ENCODE measurements around the gene KLF3.

DNA sequence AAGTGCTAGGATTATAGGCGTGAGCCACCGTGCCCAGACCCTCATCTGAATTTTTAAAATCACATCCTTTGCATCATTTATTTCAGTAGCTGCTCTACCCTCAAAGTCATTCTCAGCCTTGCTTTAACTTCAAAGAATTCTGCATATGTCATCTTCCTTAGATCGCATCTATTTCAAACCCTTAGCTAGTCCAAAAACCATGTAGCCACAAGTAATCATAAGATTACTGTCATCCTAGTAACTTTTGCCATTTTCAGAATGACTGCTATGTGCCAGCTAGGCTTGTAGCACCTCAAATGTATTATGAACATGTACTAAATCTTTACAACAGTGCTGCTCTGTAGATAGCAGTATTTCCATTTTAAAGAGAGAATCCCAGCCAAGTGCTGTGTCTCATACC, 45.5 kb upstream of the KLF3 start:
- TF ChIP-seq, protein P1, sequence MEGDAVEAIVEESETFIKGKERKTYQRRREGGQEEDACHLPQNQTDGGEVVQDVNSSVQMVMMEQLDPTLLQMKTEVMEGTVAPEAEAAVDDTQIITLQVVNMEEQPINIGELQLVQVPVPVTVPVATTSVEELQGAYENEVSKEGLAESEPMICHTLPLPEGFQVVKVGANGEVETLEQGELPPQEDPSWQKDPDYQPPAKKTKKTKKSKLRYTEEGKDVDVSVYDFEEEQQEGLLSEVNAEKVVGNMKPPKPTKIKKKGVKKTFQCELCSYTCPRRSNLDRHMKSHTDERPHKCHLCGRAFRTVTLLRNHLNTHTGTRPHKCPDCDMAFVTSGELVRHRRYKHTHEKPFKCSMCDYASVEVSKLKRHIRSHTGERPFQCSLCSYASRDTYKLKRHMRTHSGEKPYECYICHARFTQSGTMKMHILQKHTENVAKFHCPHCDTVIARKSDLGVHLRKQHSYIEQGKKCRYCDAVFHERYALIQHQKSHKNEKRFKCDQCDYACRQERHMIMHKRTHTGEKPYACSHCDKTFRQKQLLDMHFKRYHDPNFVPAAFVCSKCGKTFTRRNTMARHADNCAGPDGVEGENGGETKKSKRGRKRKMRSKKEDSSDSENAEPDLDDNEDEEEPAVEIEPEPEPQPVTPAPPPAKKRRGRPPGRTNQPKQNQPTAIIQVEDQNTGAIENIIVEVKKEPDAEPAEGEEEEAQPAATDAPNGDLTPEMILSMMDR (conservative IDR thresholded peaks at IDR 0.05; ENCODE audit: low read depth in 2 of 2): no peak
- TF ChIP-seq EZH2 (IDR thresholded peaks at IDR 0.05; ENCODE audit: low read depth, unreplicated experiment): no peak
- TF ChIP-seq POLR2AphosphoS5 (IDR thresholded peaks at IDR 0.05; ENCODE audit: low read depth): no peak
- TF ChIP-seq, protein P2, sequence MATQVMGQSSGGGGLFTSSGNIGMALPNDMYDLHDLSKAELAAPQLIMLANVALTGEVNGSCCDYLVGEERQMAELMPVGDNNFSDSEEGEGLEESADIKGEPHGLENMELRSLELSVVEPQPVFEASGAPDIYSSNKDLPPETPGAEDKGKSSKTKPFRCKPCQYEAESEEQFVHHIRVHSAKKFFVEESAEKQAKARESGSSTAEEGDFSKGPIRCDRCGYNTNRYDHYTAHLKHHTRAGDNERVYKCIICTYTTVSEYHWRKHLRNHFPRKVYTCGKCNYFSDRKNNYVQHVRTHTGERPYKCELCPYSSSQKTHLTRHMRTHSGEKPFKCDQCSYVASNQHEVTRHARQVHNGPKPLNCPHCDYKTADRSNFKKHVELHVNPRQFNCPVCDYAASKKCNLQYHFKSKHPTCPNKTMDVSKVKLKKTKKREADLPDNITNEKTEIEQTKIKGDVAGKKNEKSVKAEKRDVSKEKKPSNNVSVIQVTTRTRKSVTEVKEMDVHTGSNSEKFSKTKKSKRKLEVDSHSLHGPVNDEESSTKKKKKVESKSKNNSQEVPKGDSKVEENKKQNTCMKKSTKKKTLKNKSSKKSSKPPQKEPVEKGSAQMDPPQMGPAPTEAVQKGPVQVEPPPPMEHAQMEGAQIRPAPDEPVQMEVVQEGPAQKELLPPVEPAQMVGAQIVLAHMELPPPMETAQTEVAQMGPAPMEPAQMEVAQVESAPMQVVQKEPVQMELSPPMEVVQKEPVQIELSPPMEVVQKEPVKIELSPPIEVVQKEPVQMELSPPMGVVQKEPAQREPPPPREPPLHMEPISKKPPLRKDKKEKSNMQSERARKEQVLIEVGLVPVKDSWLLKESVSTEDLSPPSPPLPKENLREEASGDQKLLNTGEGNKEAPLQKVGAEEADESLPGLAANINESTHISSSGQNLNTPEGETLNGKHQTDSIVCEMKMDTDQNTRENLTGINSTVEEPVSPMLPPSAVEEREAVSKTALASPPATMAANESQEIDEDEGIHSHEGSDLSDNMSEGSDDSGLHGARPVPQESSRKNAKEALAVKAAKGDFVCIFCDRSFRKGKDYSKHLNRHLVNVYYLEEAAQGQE (IDR thresholded peaks at IDR 0.05; ENCODE audit: unreplicated experiment): no peak
- TF ChIP-seq EZH2phosphoT487 (IDR thresholded peaks at IDR 0.05; ENCODE audit: unreplicated experiment): no peak
- TF ChIP-seq, protein P3, sequence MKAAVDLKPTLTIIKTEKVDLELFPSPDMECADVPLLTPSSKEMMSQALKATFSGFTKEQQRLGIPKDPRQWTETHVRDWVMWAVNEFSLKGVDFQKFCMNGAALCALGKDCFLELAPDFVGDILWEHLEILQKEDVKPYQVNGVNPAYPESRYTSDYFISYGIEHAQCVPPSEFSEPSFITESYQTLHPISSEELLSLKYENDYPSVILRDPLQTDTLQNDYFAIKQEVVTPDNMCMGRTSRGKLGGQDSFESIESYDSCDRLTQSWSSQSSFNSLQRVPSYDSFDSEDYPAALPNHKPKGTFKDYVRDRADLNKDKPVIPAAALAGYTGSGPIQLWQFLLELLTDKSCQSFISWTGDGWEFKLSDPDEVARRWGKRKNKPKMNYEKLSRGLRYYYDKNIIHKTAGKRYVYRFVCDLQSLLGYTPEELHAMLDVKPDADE (IDR thresholded peaks at IDR 0.05): no peak
- TF ChIP-seq JUNB (IDR thresholded peaks at IDR 0.05; ENCODE audit: unreplicated experiment): no peak
- TF ChIP-seq, protein P4, sequence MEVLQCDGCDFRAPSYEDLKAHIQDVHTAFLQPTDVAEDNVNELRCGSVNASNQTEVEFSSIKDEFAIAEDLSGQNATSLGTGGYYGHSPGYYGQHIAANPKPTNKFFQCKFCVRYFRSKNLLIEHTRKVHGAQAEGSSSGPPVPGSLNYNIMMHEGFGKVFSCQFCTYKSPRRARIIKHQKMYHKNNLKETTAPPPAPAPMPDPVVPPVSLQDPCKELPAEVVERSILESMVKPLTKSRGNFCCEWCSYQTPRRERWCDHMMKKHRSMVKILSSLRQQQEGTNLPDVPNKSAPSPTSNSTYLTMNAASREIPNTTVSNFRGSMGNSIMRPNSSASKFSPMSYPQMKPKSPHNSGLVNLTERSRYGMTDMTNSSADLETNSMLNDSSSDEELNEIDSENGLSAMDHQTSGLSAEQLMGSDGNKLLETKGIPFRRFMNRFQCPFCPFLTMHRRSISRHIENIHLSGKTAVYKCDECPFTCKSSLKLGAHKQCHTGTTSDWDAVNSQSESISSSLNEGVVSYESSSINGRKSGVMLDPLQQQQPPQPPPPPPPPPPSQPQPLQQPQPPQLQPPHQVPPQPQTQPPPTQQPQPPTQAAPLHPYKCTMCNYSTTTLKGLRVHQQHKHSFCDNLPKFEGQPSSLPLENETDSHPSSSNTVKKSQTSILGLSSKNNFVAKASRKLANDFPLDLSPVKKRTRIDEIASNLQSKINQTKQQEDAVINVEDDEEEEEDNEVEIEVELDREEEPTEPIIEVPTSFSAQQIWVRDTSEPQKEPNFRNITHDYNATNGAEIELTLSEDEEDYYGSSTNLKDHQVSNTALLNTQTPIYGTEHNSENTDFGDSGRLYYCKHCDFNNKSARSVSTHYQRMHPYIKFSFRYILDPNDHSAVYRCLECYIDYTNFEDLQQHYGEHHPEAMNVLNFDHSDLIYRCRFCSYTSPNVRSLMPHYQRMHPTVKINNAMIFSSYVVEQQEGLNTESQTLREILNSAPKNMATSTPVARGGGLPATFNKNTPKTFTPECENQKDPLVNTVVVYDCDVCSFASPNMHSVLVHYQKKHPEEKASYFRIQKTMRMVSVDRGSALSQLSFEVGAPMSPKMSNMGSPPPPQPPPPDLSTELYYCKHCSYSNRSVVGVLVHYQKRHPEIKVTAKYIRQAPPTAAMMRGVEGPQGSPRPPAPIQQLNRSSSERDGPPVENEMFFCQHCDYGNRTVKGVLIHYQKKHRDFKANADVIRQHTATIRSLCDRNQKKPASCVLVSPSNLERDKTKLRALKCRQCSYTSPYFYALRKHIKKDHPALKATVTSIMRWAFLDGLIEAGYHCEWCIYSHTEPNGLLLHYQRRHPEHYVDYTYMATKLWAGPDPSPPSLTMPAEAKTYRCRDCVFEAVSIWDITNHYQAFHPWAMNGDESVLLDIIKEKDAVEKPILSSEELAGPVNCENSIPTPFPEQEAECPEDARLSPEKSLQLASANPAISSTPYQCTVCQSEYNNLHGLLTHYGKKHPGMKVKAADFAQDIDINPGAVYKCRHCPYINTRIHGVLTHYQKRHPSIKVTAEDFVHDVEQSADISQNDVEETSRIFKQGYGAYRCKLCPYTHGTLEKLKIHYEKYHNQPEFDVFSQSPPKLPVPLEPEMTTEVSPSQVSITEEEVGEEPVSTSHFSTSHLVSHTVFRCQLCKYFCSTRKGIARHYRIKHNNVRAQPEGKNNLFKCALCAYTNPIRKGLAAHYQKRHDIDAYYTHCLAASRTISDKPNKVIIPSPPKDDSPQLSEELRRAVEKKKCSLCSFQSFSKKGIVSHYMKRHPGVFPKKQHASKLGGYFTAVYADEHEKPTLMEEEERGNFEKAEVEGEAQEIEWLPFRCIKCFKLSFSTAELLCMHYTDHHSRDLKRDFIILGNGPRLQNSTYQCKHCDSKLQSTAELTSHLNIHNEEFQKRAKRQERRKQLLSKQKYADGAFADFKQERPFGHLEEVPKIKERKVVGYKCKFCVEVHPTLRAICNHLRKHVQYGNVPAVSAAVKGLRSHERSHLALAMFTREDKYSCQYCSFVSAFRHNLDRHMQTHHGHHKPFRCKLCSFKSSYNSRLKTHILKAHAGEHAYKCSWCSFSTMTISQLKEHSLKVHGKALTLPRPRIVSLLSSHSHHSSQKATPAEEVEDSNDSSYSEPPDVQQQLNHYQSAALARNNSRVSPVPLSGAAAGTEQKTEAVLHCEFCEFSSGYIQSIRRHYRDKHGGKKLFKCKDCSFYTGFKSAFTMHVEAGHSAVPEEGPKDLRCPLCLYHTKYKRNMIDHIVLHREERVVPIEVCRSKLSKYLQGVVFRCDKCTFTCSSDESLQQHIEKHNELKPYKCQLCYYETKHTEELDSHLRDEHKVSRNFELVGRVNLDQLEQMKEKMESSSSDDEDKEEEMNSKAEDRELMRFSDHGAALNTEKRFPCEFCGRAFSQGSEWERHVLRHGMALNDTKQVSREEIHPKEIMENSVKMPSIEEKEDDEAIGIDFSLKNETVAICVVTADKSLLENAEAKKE (CRISPR knock-in tag; IDR thresholded peaks at IDR 0.05): no peak
- no peak for TF ChIP-seq ZNF114 (CRISPR knock-in tag; IDR thresholded peaks at IDR 0.05)
